Adrenal gland (tissue), 5 donors: ENCODE data around the gene SBK2.

ENCODE experiments used
- CTCF ChIP-seq, 6 experiments: fragments of 450-650 bp in 4 of 6; fragments of 200-600 bp in 2 of 6; sonication (generic) in 1 of 6; IDR thresholded peaks; 1 replicate in 5 of 6; 2 replicates in 1 of 6; pipeline versions ENCODE4 v1.5.1 to v1.8.0; 2016 to 2021; ENCODE audit warnings: antibody characterized with exemption in 6 of 6, mild to moderate bottlenecking in 2 of 6, moderate library complexity in 1 of 6
- POLR2A ChIP-seq, 2 donors: fragments of 450-650 bp; IDR thresholded peaks; one replicate each; pipeline ENCODE4 v1.6.1; 2017; ENCODE audit warnings: antibody characterized with exemption in 2 of 2, mild to moderate bottlenecking in 2 of 2, moderate library complexity in 1 of 2
- donor health status: DM: no; HTN: no; CAD: no.

- TF ChIP-seq CTCF (IDR thresholded peaks at IDR 0.05): no peak
- TF ChIP-seq POLR2A (IDR thresholded peaks at IDR 0.05): no peak
Measured at GRCh38 chr19:55540619-55541018, 3.7 kb upstream of the SBK2 start.
